SK-N-SH (cell line): Measurements from ENCODE around the gene ECE1. TPM values are rescaled to one million over a fixed set of nuclear protein-coding genes. Genes with fewer than 3 reads are reported as not detected.

Experiments used
- CTCF ChIA-PET: fragments of 300-600, 350-600 bp; formaldehyde crosslinking; extraction: SDS; loops from one replicate; lab custom pipeline; 2021; lab: Yijun Ruan, JAX
- POLR2A ChIA-PET: fragments of 350-600 bp; sonication (Branson Sonifier 250); formaldehyde crosslinking; extraction: SDS; loops from one replicate; lab custom pipeline; 2020; ENCODE audit warnings: antibody characterized with exemption, inconsistent platforms; lab: Yijun Ruan, JAX
- DNase-seq: peaks from one replicate; pipeline ENCODE4 v3.0.0; 2012
- H2AFZ ChIP-seq: fragments of 200-600 bp; sonication (generic); 2 replicates; pipeline ENCODE4 v1.8.1; 2016; ENCODE audit warnings: antibody characterized with exemption, mild to moderate bottlenecking, low read depth
- H3F3A ChIP-seq: fragments of 200-600 bp; sonication (generic); replicated peaks from 2 replicates; pipeline ENCODE3; 2016; ENCODE audit warnings: antibody characterized with exemption, mild to moderate bottlenecking; ENCODE audit not compliant: insufficient read depth
- H3K27ac ChIP-seq, 2 experiments: fragments of 200-500 bp in 1 of 2; fragments of 200-600 bp in 1 of 2; sonication (Bioruptor generic) in 1 of 2; sonication (generic), shearing (Covaris generic) in 1 of 2; 2 replicates each; pipeline versions ENCODE4 v1.5.1 to v1.6.1; 2014 to 2016; ENCODE audit warnings: low read depth in 2 of 2, inconsistent platforms in 1 of 2, low read length in 1 of 2, mild to moderate bottlenecking in 1 of 2, mixed read lengths in 1 of 2
- H3K27me3 ChIP-seq: fragments of 200-600 bp; sonication (generic), shearing (Covaris generic); 2 replicates; pipeline ENCODE4 v1.6.1; 2016; ENCODE audit warnings: mixed run types; ENCODE audit not compliant: insufficient read depth
- H3K36me3 ChIP-seq, 2 experiments: fragments of 200-500 bp in 1 of 2; fragments of 200-600 bp in 1 of 2; sonication (Bioruptor generic) in 1 of 2; sonication (generic) in 1 of 2; replicated peaks in 1 of 2; 2 replicates each; pipeline versions ENCODE3 to v1.5.1; 2014 to 2016; ENCODE audit warnings: low read length in 1 of 2, mild to moderate bottlenecking in 1 of 2; ENCODE audit not compliant: insufficient read depth in 2 of 2, control insufficient read depth in 1 of 2
- H3K4me1 ChIP-seq, 2 experiments: fragments of 200-500 bp in 1 of 2; fragments of 200-600 bp in 1 of 2; sonication (Bioruptor generic) in 1 of 2; sonication (generic), shearing (Covaris generic) in 1 of 2; 2 replicates each; pipeline versions ENCODE4 v1.5.1 to v1.6.1; 2014 to 2016; ENCODE audit warnings: low read depth in 1 of 2, low read length in 1 of 2, mixed run types in 1 of 2; ENCODE audit not compliant: insufficient read depth in 2 of 2, control insufficient read depth in 1 of 2
- H3K4me2 ChIP-seq: fragments of 200-600 bp; sonication (generic), shearing (Covaris generic); 2 replicates; pipeline ENCODE4 v1.6.1; 2017; ENCODE audit warnings: mixed run types
- H3K4me3 ChIP-seq, 2 experiments: fragments of 200-500 bp in 1 of 2; fragments of 200-600 bp in 1 of 2; sonication (Bioruptor generic) in 1 of 2; sonication (generic), shearing (Covaris generic) in 1 of 2; 2 replicates each; pipeline versions ENCODE4 v1.5.1 to v1.8.1; 2014 to 2016; ENCODE audit warnings: low read depth in 2 of 2, inconsistent platforms in 1 of 2, low read length in 1 of 2, mild to moderate bottlenecking in 1 of 2, mixed read lengths in 1 of 2, moderate library complexity in 1 of 2
- H3K79me2 ChIP-seq: fragments of 200-600 bp; sonication (generic); 2 replicates; pipeline ENCODE4 v1.8.1; 2017; ENCODE audit warnings: mild to moderate bottlenecking; ENCODE audit not compliant: insufficient read depth
- H3K9ac ChIP-seq: fragments of 200-600 bp; sonication (generic); 2 replicates; pipeline ENCODE4 v1.6.1; 2017; ENCODE audit warnings: mixed run types
- H3K9me2 ChIP-seq: fragments of 200-600 bp; sonication (generic); 2 replicates; pipeline ENCODE4 v1.6.1; 2017; ENCODE audit warnings: mixed run types
- H3K9me3 ChIP-seq: fragments of 200-600 bp; sonication (generic); 2 replicates; pipeline ENCODE4 v1.6.1; 2017; ENCODE audit warnings: mixed run types, mild to moderate bottlenecking, moderate library complexity
- H4K20me1 ChIP-seq: fragments of 200-600 bp; sonication (generic); 2 replicates; pipeline ENCODE4 v1.6.1; 2017; ENCODE audit warnings: mild to moderate bottlenecking, mixed run types; ENCODE audit not compliant: insufficient read depth
- CHD2 ChIP-seq: fragments of 150-350 bp; IDR thresholded peaks from 2 replicates; pipeline ENCODE4 v1.6.1; 2018; ENCODE audit warnings: low read length; ENCODE audit not compliant: partially characterized antibody
- ELF1 ChIP-seq: IDR thresholded peaks from 2 replicates; pipeline ENCODE4 v1.4.0; 2012
- EP300 ChIP-seq, 2 experiments: IDR thresholded peaks; 2 replicates each; pipeline versions ENCODE4 v1.4.0 to v1.6.1; 2012; ENCODE audit warnings: borderline replicate concordance in 1 of 2, low read depth in 1 of 2, low read length in 1 of 2
- FOSL2 ChIP-seq: IDR thresholded peaks from 2 replicates; pipeline ENCODE4 v1.4.0; 2012; ENCODE audit warnings: low read depth, mild to moderate bottlenecking, moderate library complexity, borderline replicate concordance
- FOXM1 ChIP-seq: IDR thresholded peaks from 2 replicates; pipeline ENCODE4 v1.4.0; 2012; ENCODE audit warnings: low read depth, mild to moderate bottlenecking
- GABPA ChIP-seq: IDR thresholded peaks from 2 replicates; pipeline ENCODE4 v1.4.0; 2012; ENCODE audit warnings: low read depth, mild to moderate bottlenecking
- GATA2 ChIP-seq: sonication (generic); formaldehyde crosslinking; IDR thresholded peaks from 2 replicates; pipeline ENCODE4 v1.5.0; 2020; ENCODE audit warnings: mild to moderate bottlenecking, missing genetic modification reagents
- MEF2A ChIP-seq: IDR thresholded peaks from 2 replicates; pipeline ENCODE4 v1.4.0; 2012; ENCODE audit warnings: low read depth, borderline replicate concordance
- MXI1 ChIP-seq: IDR thresholded peaks from 2 replicates; pipeline ENCODE4 v1.6.1; 2012; ENCODE audit warnings: mild to moderate bottlenecking, low read depth, low read length, improper control_type of control experiment
- RCOR1 ChIP-seq: fragments of 150-350 bp; IDR thresholded peaks from 2 replicates; pipeline ENCODE4 v1.6.1; 2017; ENCODE audit warnings: antibody characterized with exemption, low read length
- RXRA ChIP-seq: IDR thresholded peaks from 2 replicates; pipeline ENCODE4 v1.4.0; 2012; ENCODE audit warnings: low read depth, mild to moderate bottlenecking, borderline replicate concordance
- SIN3A ChIP-seq: IDR thresholded peaks from 2 replicates; pipeline ENCODE4 v1.6.1; 2012; ENCODE audit warnings: low read depth, mild to moderate bottlenecking, low read length, moderate library complexity, borderline replicate concordance
- SMC3 ChIP-seq: IDR thresholded peaks from 2 replicates; pipeline ENCODE4 v1.6.1; 2012; ENCODE audit warnings: low read depth, low read length, improper control_type of control experiment
- TAF1 ChIP-seq: IDR thresholded peaks from 2 replicates; pipeline ENCODE4 v1.6.1; 2012; ENCODE audit warnings: low read depth, mild to moderate bottlenecking, low read length, moderate library complexity, borderline replicate concordance
- TEAD4 ChIP-seq: IDR thresholded peaks from 2 replicates; pipeline ENCODE4 v1.4.0; 2012; ENCODE audit warnings: mild to moderate bottlenecking, borderline replicate concordance; ENCODE audit not compliant: insufficient read depth
- USF2 ChIP-seq: fragments of 150-350 bp; IDR thresholded peaks from 2 replicates; pipeline ENCODE4 v1.6.1; 2017; ENCODE audit warnings: antibody characterized with exemption, low read length, low read depth, borderline replicate concordance
- ZBTB33 ChIP-seq: IDR thresholded peaks from 2 replicates; pipeline ENCODE4 v1.4.0; 2012; ENCODE audit warnings: low read depth, borderline replicate concordance
- WGBS: methylation state at CpG from one replicate; pipeline ENCODE4 v1.1.6; 2017; ENCODE audit warnings: low lambda C conversion rate; 5-methylcytosine and 5-hydroxymethylcytosine counted together
- polyA plus RNA-seq, 3 experiments: library from polyadenylated mRNA; depleted of rRNA; stranded (reverse); fragments of >200 nt; gene quantifications; 2 replicates each; pipeline ENCODE4 v1.2.3, GENCODE V29; 2012

ECE1 gene
- polyA plus RNA-seq, 1 of the 3 experiments (the other 2 are of a cell fraction) = 96.6 TPM

- DNase-seq = no peak
- Histone ChIP-seq H3K36me3 (peaks cover 4 to 11% of the 10 kb centered on the region in 2 experiments), H3K27ac (peak overlapping the region in 1 of 2 experiments; percentile 72; a peak in 2 of 4 replicates), H3F3A (no peaks in the 10 kb centered on the region), H3K4me2 (no peak overlapping the region), H3K27me3 (no peaks in the 10 kb centered on the region), H2AFZ (no peak overlapping the region), H3K79me2 (no peaks in the 10 kb centered on the region), H4K20me1 (no peaks in the 10 kb centered on the region), H3K9me2 (no peaks in the 10 kb centered on the region), H3K9ac (no peak overlapping the region), H3K4me1 (peaks cover 9 to 71% of the 10 kb centered on the region in 2 experiments; a peak in 2 of 4 replicates), H3K9me3 (no peaks in the 10 kb centered on the region), H3K4me3 (no peak overlapping the region)
- ChIA-PET CTCF (interaction anchor here (1.0 to 3.5 kb wide), 6 partner anchors 10 to 393 kb away, joined by 3 to 16 read pairs (median 5); no protein-coding TSS in a partner anchor), POLR2A (no interaction called here)
- WGBS = 94% methylated on average over 1 of the region's 5 CpGs
- no peak for TF ChIP-seq ZBTB33
- no peak for TF ChIP-seq GATA2
- TF ChIP-seq USF2 = no peak
Measured at GRCh38 chr1:21280011-21280471, 10.2 kb downstream of the ECE1 start.

- Histone ChIP-seq H3K4me2 (no peak overlapping the region), H3K9ac (no peak overlapping the region), H3K27me3 (no peaks in the 10 kb centered on the region), H3F3A (no peaks in the 10 kb centered on the region), H3K36me3 (peaks cover 4 to 11% of the 10 kb centered on the region in 2 experiments), H2AFZ (no peak overlapping the region), H3K4me3 (no peak overlapping the region), H3K4me1 (peaks cover 9 to 69% of the 10 kb centered on the region in 2 experiments; a peak in 2 of 4 replicates), H3K27ac (peak overlapping the region in 1 of 2 experiments; percentile 72; a peak in 2 of 4 replicates), H4K20me1 (no peaks in the 10 kb centered on the region), H3K9me2 (no peaks in the 10 kb centered on the region), H3K9me3 (no peaks in the 10 kb centered on the region), H3K79me2 (no peaks in the 10 kb centered on the region)
- 91% methylated on average over 12 of the region's 28 CpGs for WGBS
- POLR2A ChIA-PET = no interaction called here
- no peak for DNase-seq
- CTCF ChIA-PET = interaction anchor here (1.0 to 3.5 kb wide), 6 partner anchors 9 to 394 kb away, joined by 3 to 16 read pairs (median 5); no protein-coding TSS in a partner anchor
- TF ChIP-seq RXRA (no peak), EP300 (IDR thresholded peaks at IDR 0.05; ENCODE audit: borderline replicate concordance in 1 of 2, low read depth in 1 of 2, low read length in 1 of 2) (no peak), FOSL2 (no peak), RCOR1 (no peak), FOXM1 (no peak), GABPA (no peak), ELF1 (no peak), TAF1 (no peak), CHD2 (no peak), SIN3A (no peak), MEF2A (no peak), SMC3 (no peak), TEAD4 (no peak), MXI1 (no peak)
Measured at GRCh38 chr1:21278860-21279845, 11.1 kb downstream of the ECE1 start.
